HFF-Myc (cell line): ENCODE data around the gene EDA2R.

Source experiments
- DNase-seq: peaks from one replicate; pipeline ENCODE4 v3.0.0-alpha.2; 2011; ENCODE audit warnings: low read depth; ENCODE audit errors: extremely low read depth
- H3K4me3 ChIP-seq: replicated peaks from 2 replicates; pipeline ENCODE4 v1.5.1; 2011; ENCODE audit warnings: low read depth, mild to moderate bottlenecking, control low read depth, low read length
- CTCF ChIP-seq: IDR thresholded peaks from 2 replicates; pipeline ENCODE4 v1.5.1; 2012; ENCODE audit warnings: mild to moderate bottlenecking, low read depth, low read length, control low read depth; ENCODE audit errors: missing control alignments

The EDA2R gene

GRCh38 chrX:66579219-66579618, 59.7 kb downstream of the EDA2R start:
- no peak for DNase-seq
- H3K4me3 ChIP-seq = no peak overlapping the region
- TF ChIP-seq CTCF = no peak

- no peak for TF ChIP-seq CTCF
- no peak overlapping the region for H3K4me3 ChIP-seq
- no peak for DNase-seq
Measured at GRCh38 chrX:66553973-66554372, 84.9 kb downstream of the EDA2R start.

- no peak for DNase-seq
- no peak for TF ChIP-seq CTCF
- H3K4me3 ChIP-seq = no peak overlapping the region
Measured at GRCh38 chrX:66547847-66548369, 91.0 kb downstream of the EDA2R start.
